Natural killer cell treated with Interleukin-12 subunit alpha and Interleukin-12 subunit beta and Interleukin-15 and Interleukin-18, amount 100 ng/mL, for 72 hours (primary cell): ENCODE results near the gene ZCCHC2. TPM values are rescaled to one million over a fixed set of nuclear protein-coding genes. Genes with fewer than 3 reads are reported as not detected.

Source experiments
- ATAC-seq, 2 donors: fragments of 150-1000 bp; cut with Tn5 transposase in 1 of 2; sonication (Bioruptor Pico), chemical (Tn5 transposase) in 1 of 2; 2 replicates each; pipeline ENCODE4 v1.10.0; 2021
- DNase-seq: peaks from one replicate; pipeline ENCODE4 v3.0.0; 2022; ENCODE audit warnings: low spot score
- H3K27ac Mint-ChIP-seq, 2 donors: 1 replicate in 1 of 2; 2 replicates in 1 of 2; pipeline ENCODE4 v1.8.0; 2022; ENCODE audit warnings: mixed read lengths in 2 of 2, mild to moderate bottlenecking in 1 of 2, moderate library complexity in 1 of 2
- H3K27me3 Mint-ChIP-seq, 2 donors: 1 replicate in 1 of 2; 2 replicates in 1 of 2; pipeline ENCODE4 v1.8.0; 2022; ENCODE audit warnings: mixed read lengths in 2 of 2
- H3K36me3 Mint-ChIP-seq: one replicate; pipeline ENCODE4 v1.8.0; 2022; ENCODE audit warnings: mixed read lengths
- H3K4me1 Mint-ChIP-seq, 2 donors: 1 replicate in 1 of 2; 2 replicates in 1 of 2; pipeline ENCODE4 v1.8.0; 2022; ENCODE audit warnings: low read depth in 2 of 2, mixed read lengths in 2 of 2, mild to moderate bottlenecking in 1 of 2
- H3K4me3 Mint-ChIP-seq: one replicate; pipeline ENCODE4 v1.8.0; 2022; ENCODE audit warnings: mixed read lengths
- H3K9me3 Mint-ChIP-seq: 2 replicates; pipeline ENCODE4 v1.8.0; 2022; ENCODE audit warnings: mixed read lengths
- total RNA-seq, 2 donors: library from RNA; stranded (reverse); gene quantifications; one replicate each; pipeline ENCODE4 v1.2.3, GENCODE V29; 2022

Gene ZCCHC2
- total RNA-seq, 2 donors from 2014 or later: 46.3 to 51.2 TPM

DNA sequence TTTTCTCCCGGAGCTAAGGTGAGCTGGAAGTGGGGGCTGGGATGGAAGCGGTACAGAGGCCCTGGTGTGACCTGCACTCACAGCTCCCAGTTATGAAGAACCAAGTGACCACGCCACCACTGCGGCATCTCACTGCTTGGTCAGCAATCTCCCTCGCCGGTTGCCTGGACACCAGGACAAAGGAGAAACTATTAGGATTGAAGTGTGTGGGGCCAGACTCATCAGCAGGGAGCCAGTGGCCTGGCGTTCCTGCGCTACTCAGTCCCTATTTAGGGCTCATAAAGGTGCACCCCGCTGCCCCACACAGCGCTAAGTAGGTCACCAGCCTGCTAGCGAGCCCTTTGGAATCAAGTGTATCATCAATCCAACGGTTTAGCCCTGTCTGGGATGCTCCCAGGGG is 82.9 kb downstream of the ZCCHC2 start:
- H3K27me3 Mint-ChIP-seq: peaks cover 21 to 51% of the 10 kb centered on the region in 2 donors
- no peak overlapping the region for H3K4me3 Mint-ChIP-seq
- no peaks in the 10 kb centered on the region for H3K4me1 Mint-ChIP-seq
- ATAC-seq (no peak), DNase-seq (no peak)
- no peaks in the 10 kb centered on the region for H3K9me3 Mint-ChIP-seq
- H3K36me3 Mint-ChIP-seq: no peaks in the 10 kb centered on the region
- H3K27ac Mint-ChIP-seq: no peak overlapping the region

GRCh38 chr18:62606106-62606505 is 83.3 kb downstream of the ZCCHC2 start:
- Mint-ChIP-seq H3K36me3 (no peaks in the 10 kb centered on the region), H3K9me3 (no peaks in the 10 kb centered on the region), H3K27ac (no peak overlapping the region), H3K4me3 (no peak overlapping the region), H3K4me1 (no peaks in the 10 kb centered on the region), H3K27me3 (peaks cover 24 to 51% of the 10 kb centered on the region in 2 donors)
- ATAC-seq (no peak), DNase-seq (no peak)

- H3K4me3 Mint-ChIP-seq: no peak overlapping the region
- DNase-seq: no peak
- H3K36me3 Mint-ChIP-seq: no peaks in the 10 kb centered on the region
- no peaks in the 10 kb centered on the region for H3K9me3 Mint-ChIP-seq
- no peak overlapping the region for H3K27ac Mint-ChIP-seq
- H3K27me3 Mint-ChIP-seq: peaks cover 16 to 39% of the 10 kb centered on the region in 2 donors
- H3K4me1 Mint-ChIP-seq: no peaks in the 10 kb centered on the region
- no peak for ATAC-seq
These were observed 84.5 kb downstream of the ZCCHC2 start for GRCh38 chr18:62607302-62607701.

GRCh38 chr18:62607708-62608428 is 85.0 kb downstream of the ZCCHC2 start:
- ATAC-seq: no peak
- no peaks in the 10 kb centered on the region for H3K9me3 Mint-ChIP-seq
- H3K4me1 Mint-ChIP-seq: no peaks in the 10 kb centered on the region
- no peak for DNase-seq
- H3K4me3 Mint-ChIP-seq: no peak overlapping the region
- peaks cover 19 to 34% of the 10 kb centered on the region in 2 donors for H3K27me3 Mint-ChIP-seq
- H3K36me3 Mint-ChIP-seq: no peaks in the 10 kb centered on the region
- H3K27ac Mint-ChIP-seq: no peak overlapping the region

GRCh38 chr18:62609764-62610163 is 86.9 kb downstream of the ZCCHC2 start:
- no peaks in the 10 kb centered on the region for H3K36me3 Mint-ChIP-seq
- peaks cover 16 to 22% of the 10 kb centered on the region in 2 donors for H3K27me3 Mint-ChIP-seq
- no peak for DNase-seq
- H3K27ac Mint-ChIP-seq: no peak overlapping the region
- H3K4me1 Mint-ChIP-seq: no peaks in the 10 kb centered on the region
- H3K9me3 Mint-ChIP-seq: no peaks in the 10 kb centered on the region
- H3K4me3 Mint-ChIP-seq: no peak overlapping the region
- no peak for ATAC-seq

DNA sequence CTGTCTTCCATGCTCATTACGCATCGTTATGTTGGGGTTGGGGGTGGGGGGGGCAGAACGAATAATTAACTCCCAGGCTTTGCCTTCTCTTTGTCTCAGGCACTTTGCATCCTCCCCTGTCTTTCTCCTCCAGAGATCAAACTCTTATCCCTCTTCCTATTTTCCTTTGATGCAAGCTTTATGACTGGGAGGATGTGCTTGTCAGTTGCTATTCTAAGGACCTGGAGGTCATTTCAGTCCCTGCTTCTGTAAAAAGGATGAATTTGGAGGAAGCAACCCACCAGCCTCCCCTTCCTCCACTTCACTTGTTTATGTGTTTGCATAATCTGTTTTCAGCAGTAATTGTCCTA is 87.5 kb downstream of the ZCCHC2 start:
- no peak for ATAC-seq
- Mint-ChIP-seq H3K36me3 (no peaks in the 10 kb centered on the region), H3K4me3 (no peak overlapping the region), H3K27me3 (peaks cover 20 to 28% of the 10 kb centered on the region in 2 donors), H3K4me1 (no peaks in the 10 kb centered on the region), H3K9me3 (no peaks in the 10 kb centered on the region), H3K27ac (no peak overlapping the region)
- DNase-seq: no peak

- Mint-ChIP-seq H3K36me3 (no peaks in the 10 kb centered on the region), H3K4me1 (no peaks in the 10 kb centered on the region), H3K27me3 (peaks cover 23 to 29% of the 10 kb centered on the region in 2 donors), H3K9me3 (no peaks in the 10 kb centered on the region), H3K27ac (no peak overlapping the region), H3K4me3 (no peak overlapping the region)
- no peak for ATAC-seq
- no peak for DNase-seq
These were observed 88.0 kb downstream of the ZCCHC2 start for GRCh38 chr18:62610701-62611411.

DNA sequence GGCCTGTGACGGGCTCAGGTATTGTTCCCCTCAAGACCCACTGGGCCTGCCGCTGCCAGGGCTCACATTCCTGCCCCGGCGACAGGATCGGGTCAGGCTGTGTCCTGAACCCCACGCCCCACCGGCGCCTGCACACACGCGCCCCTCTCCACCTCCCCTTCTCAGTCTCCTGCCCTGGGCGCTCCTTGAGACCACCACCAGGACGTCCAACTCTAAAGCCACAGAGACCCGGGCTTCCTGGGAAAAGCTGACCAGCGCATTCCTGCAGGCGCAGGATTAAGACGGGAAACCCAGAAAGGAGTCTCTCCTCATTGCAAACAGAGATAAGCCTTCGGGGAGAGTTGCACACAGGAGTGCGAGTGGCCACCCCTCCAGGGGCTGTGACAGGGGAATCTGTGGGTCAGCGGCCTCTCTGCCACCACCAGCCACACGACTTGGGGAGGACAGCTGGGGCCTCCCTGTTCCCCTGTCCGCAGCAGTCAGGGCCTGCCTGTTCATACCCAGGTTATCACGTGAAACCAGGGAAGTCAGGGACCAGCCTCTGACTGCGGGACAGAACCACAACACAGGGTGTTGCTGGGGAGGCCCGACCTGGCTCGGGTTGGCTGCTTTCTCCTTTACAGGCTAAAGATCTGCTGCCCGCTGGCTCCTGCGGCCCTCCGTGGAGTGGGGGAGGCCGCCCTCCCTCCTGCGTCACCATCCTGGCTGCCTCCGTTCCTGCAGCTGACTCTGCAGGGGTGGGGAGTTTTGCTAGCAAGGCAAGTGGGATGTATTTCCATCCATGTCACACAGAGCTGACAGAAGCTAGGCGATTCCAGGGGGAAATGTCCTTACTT is 88.8 kb downstream of the ZCCHC2 start:
- Mint-ChIP-seq H3K27ac (no peak overlapping the region), H3K4me3 (no peak overlapping the region), H3K9me3 (no peaks in the 10 kb centered on the region), H3K4me1 (no peaks in the 10 kb centered on the region), H3K36me3 (no peaks in the 10 kb centered on the region), H3K27me3 (peaks cover 29 to 30% of the 10 kb centered on the region in 2 donors)
- DNase-seq (no peak), ATAC-seq (no peak)

DNA sequence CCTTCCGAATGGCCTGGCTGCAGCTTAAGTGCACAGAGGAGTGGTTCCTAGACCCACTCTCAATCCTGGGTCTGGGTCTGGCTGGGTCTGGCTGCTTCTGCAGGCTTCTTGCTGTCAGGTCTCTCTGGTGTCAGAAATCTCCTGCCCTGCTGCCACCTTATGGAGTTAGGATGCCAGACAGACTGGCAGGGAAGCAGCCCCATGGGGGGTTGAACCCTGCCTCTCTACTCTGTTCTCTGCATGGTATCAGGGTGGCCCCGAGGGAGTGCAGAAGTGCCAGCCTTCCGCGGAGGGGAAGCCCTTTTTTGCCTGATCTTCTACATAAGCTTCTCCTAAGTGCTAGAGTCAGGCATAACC is 89.4 kb downstream of the ZCCHC2 start:
- no peak for DNase-seq
- Mint-ChIP-seq H3K4me1 (no peaks in the 10 kb centered on the region), H3K27me3 (peaks cover 29 to 30% of the 10 kb centered on the region in 2 donors), H3K9me3 (no peaks in the 10 kb centered on the region), H3K4me3 (no peak overlapping the region), H3K27ac (no peak overlapping the region), H3K36me3 (no peaks in the 10 kb centered on the region)
- ATAC-seq: peak in 1 of 2 donors; percentile 7

DNA sequence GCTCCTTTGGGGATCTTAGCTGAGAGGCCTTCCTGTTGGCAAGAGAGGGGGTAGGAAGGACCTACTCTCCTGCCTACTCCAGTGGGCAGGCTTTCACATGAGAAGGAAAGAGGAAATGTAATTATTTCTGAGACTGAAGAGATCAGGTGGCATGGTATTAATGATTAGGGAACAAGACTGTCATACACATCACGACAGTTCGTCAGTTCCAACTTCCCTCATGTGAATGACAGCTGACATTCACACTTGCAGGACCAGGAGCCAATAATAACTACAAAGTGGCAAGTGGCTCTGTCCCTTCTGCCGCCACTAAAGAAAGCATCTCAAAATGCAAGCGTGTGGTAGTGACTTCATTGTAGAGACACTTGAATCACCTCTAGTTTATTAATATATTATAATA is 90.0 kb downstream of the ZCCHC2 start:
- DNase-seq (no peak), ATAC-seq (no peak)
- H3K27me3 Mint-ChIP-seq: peaks cover 29 to 30% of the 10 kb centered on the region in 2 donors
- H3K4me3 Mint-ChIP-seq: no peak overlapping the region
- H3K36me3 Mint-ChIP-seq: no peaks in the 10 kb centered on the region
- no peaks in the 10 kb centered on the region for H3K4me1 Mint-ChIP-seq
- no peaks in the 10 kb centered on the region for H3K9me3 Mint-ChIP-seq
- no peak overlapping the region for H3K27ac Mint-ChIP-seq

GRCh38 chr18:62614494-62614893 is 91.7 kb downstream of the ZCCHC2 start:
- no peak overlapping the region for H3K27ac Mint-ChIP-seq
- H3K4me1 Mint-ChIP-seq: no peaks in the 10 kb centered on the region
- H3K9me3 Mint-ChIP-seq: no peaks in the 10 kb centered on the region
- H3K4me3 Mint-ChIP-seq: no peak overlapping the region
- ATAC-seq (no peak), DNase-seq (no peak)
- H3K36me3 Mint-ChIP-seq: no peaks in the 10 kb centered on the region
- peaks cover 29 to 30% of the 10 kb centered on the region in 2 donors for H3K27me3 Mint-ChIP-seq

DNA sequence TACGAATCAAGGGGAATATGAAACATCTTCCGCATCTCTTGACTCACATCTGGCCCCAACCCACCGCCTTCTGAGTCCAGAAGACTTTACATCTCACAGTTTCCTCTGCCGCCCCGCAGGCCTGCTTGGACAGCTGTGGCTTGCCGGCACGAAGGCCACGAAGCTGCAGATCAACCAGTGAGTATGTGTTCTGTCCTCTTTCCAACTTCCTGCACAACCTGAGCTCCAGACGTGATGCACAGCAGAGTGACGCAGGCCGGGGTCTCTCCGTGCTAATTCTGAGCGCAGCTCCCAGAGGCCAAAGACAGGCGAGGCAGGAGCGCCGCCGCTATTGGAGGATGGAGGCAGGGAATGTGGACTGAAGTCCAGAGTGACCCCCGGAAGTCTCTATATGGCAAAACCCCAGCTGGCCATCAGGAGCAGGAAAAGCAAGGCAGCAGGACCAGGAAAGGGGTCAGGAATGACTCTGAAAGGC is 93.5 kb downstream of the ZCCHC2 start:
- H3K27me3 Mint-ChIP-seq: peaks cover 12 to 23% of the 10 kb centered on the region in 2 donors
- no peak overlapping the region for H3K4me3 Mint-ChIP-seq
- ATAC-seq (no peak), DNase-seq (no peak)
- no peaks in the 10 kb centered on the region for H3K9me3 Mint-ChIP-seq
- no peaks in the 10 kb centered on the region for H3K36me3 Mint-ChIP-seq
- no peaks in the 10 kb centered on the region for H3K4me1 Mint-ChIP-seq
- no peak overlapping the region for H3K27ac Mint-ChIP-seq

DNA sequence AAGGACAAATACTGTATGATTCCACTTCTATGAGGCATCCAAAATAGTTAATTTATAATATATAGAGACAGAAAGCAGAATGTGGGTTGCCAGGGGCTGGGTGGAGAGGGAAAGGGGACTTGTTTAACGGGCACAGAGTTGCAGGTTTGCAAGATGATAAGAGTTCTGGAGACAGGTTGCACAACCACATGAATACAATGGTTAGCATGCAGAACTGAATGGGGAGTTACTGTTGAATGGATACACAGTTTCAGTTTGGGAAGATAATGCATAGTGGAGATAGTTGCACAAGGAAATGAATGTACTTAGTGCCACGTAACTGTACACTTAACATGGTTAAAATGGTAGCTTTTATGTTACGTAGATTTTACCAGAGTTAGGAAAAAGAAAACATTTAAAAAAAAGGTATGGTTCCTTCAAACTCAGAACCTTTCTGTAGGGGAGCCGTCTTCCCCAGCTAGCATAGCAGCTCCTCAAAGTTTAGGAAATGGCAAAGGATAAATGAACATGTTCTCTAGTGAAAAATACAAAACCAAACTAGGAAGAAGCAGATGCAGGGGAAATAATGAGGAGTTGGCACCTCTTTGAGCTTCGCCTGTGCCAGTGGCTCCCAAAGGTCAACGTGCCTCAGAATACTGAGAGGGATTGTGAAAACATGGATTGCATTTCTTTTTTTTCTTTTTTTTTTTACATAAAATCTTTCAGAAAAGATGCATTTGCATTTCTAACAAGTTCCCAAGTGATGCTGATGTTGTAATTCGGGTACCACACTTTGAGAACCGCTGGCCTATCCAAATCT is 95.2 kb downstream of the ZCCHC2 start:
- no peaks in the 10 kb centered on the region for H3K9me3 Mint-ChIP-seq
- ATAC-seq (no peak), DNase-seq (no peak)
- peaks cover 14 to 19% of the 10 kb centered on the region in 2 donors for H3K27me3 Mint-ChIP-seq
- H3K27ac Mint-ChIP-seq: no peak overlapping the region
- H3K4me1 Mint-ChIP-seq: no peaks in the 10 kb centered on the region
- no peak overlapping the region for H3K4me3 Mint-ChIP-seq
- no peaks in the 10 kb centered on the region for H3K36me3 Mint-ChIP-seq
